ENCODE measurements around the gene KDM4B. TPM values are rescaled to one million over a fixed set of nuclear protein-coding genes. Genes with fewer than 3 reads are reported as not detected.

The KDM4B gene
- total RNA-seq, 1 experiment from 2014 or later: 35.9 TPM

DNA sequence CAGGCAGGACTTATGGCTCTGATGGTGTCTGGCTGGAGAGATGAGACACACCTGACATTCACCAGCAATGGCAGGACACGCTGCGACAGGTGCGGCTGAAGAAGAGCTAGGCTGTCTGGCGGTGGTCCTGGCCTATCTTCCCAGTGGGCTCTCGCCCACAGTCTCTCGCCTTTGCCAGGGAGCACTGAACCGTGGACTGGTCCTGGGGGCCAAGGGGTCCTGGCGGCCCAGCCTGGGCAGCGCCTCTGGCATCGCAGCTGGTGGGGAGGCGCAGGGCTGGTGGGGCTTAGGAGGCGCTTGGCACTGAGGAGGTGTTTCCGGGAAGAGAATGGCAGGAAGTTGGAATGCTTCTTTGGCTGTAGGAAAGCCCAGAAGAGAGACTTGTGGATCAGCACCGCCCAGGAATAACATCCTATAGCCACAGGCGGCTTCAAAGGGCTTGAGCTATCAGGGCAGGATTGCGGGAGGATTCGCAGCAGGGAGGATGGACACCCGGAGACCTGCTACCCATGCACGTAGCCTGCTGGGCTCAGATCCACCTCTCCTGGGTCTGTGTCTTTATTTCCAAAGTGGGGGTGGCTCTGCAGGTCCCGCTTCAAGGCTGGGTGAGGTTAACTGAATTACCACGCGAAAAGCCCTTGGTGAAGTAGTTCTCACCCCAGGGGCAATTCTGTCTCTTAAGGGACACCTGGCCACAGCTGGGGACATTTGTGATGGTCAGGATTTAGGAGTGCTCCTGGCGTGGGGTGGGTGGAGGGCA, 14.6 kb downstream of the KDM4B start:
- H3K27ac ChIP-seq (ENCODE audit: low read depth, low read length): no peak overlapping the region
- H3K79me2 ChIP-seq (ENCODE audit: insufficient read depth, low read length): peaks cover 28% of the 10 kb centered on the region
- intact Hi-C loops (cut with micrococcal nuclease): no loop called here
- H4K20me1 ChIP-seq (ENCODE audit: insufficient read depth): no peaks in the 10 kb centered on the region
- no peak overlapping the region for H2AFZ ChIP-seq (ENCODE audit: low read depth, low read length, poor library complexity, severe bottlenecking)
- no peaks in the 10 kb centered on the region for H3K9me2 ChIP-seq (ENCODE audit: insufficient read depth)
- ChIA-PET CTCF (no interaction called here), RAD21 (ENCODE audit: low non-redundant PET in 1 of 2, low total read pairs in 2 of 2, uncharacterized antibody in 2 of 2, unreplicated experiment in 2 of 2) (no interaction called here), POLR2A (no interaction called here)
- peaks cover 2 to 6% of the 10 kb centered on the region in 2 experiments for H3K4me1 ChIP-seq (ENCODE audit: control insufficient read depth in 1 of 2, insufficient read depth in 2 of 2, low read length in 2 of 2)
- H3K36me3 ChIP-seq (ENCODE audit: control insufficient read depth in 1 of 2, insufficient read depth in 2 of 2, low read length in 2 of 2): no peaks in the 10 kb centered on the region
- DNase-seq (ENCODE audit: low read depth, low spot score) (no peak), ATAC-seq (no peak)
- no peak overlapping the region for H3K9ac ChIP-seq (ENCODE audit: low read length)
- no TSS peak for BruUV-seq (replicated peaks)
- H3K27me3 ChIP-seq (ENCODE audit: insufficient read depth, low read length): no peaks in the 10 kb centered on the region
- no peak overlapping the region for H3K4me2 ChIP-seq (ENCODE audit: low read length)
- no peak overlapping the region for H3K4me3 ChIP-seq (replicated peaks in 1 of 2; ENCODE audit: low read depth in 1 of 2, low read length in 2 of 2)
- TF ChIP-seq POLR2A (IDR thresholded peaks at IDR 0.05; ENCODE audit: borderline replicate concordance, extremely low read depth, insufficient read depth, insufficient read length) (no peak), POLR2AphosphoS5 (IDR thresholded peaks at IDR 0.05; ENCODE audit: low read depth, low read length) (no peak), ZNF274 (IDR thresholded peaks at IDR 0.05; ENCODE audit: low read depth, low read length) (no peak), TCF7L2 (IDR thresholded peaks at IDR 0.05; ENCODE audit: borderline replicate concordance, extremely low read depth, insufficient read depth, insufficient read length) (no peak), CBX3 (IDR thresholded peaks at IDR 0.05; ENCODE audit: low read depth) (no peak), YY1 (IDR thresholded peaks at IDR 0.05; ENCODE audit: extremely low read depth, insufficient replicate concordance, low read depth, low read length) (no peak), ZFX (IDR thresholded peaks at IDR 0.05) (no peak), SRF (IDR thresholded peaks at IDR 0.05; ENCODE audit: low read depth) (no peak), EZH2phosphoT487 (IDR thresholded peaks at IDR 0.05; ENCODE audit: borderline replicate concordance) (no peak), RAD21 (IDR thresholded peaks at IDR 0.05; ENCODE audit: low read depth) (no peak), CEBPB (IDR thresholded peaks at IDR 0.05; ENCODE audit: low read depth) (no peak), FOSL1 (IDR thresholded peaks at IDR 0.05; ENCODE audit: low read depth) (no peak), ELF1 (IDR thresholded peaks at IDR 0.05; ENCODE audit: borderline replicate concordance, low read depth) (no peak), SP1 (IDR thresholded peaks at IDR 0.05; ENCODE audit: low read depth) (no peak), JUND (IDR thresholded peaks at IDR 0.05) (no peak)
- TF ChIP-seq, protein P1, sequence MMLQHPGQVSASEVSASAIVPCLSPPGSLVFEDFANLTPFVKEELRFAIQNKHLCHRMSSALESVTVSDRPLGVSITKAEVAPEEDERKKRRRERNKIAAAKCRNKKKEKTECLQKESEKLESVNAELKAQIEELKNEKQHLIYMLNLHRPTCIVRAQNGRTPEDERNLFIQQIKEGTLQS (IDR thresholded peaks at IDR 0.05): no peak
- TF ChIP-seq, protein P2, sequence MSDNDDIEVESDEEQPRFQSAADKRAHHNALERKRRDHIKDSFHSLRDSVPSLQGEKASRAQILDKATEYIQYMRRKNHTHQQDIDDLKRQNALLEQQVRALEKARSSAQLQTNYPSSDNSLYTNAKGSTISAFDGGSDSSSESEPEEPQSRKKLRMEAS (IDR thresholded peaks at IDR 0.05): no peak
- TF ChIP-seq, protein P3, sequence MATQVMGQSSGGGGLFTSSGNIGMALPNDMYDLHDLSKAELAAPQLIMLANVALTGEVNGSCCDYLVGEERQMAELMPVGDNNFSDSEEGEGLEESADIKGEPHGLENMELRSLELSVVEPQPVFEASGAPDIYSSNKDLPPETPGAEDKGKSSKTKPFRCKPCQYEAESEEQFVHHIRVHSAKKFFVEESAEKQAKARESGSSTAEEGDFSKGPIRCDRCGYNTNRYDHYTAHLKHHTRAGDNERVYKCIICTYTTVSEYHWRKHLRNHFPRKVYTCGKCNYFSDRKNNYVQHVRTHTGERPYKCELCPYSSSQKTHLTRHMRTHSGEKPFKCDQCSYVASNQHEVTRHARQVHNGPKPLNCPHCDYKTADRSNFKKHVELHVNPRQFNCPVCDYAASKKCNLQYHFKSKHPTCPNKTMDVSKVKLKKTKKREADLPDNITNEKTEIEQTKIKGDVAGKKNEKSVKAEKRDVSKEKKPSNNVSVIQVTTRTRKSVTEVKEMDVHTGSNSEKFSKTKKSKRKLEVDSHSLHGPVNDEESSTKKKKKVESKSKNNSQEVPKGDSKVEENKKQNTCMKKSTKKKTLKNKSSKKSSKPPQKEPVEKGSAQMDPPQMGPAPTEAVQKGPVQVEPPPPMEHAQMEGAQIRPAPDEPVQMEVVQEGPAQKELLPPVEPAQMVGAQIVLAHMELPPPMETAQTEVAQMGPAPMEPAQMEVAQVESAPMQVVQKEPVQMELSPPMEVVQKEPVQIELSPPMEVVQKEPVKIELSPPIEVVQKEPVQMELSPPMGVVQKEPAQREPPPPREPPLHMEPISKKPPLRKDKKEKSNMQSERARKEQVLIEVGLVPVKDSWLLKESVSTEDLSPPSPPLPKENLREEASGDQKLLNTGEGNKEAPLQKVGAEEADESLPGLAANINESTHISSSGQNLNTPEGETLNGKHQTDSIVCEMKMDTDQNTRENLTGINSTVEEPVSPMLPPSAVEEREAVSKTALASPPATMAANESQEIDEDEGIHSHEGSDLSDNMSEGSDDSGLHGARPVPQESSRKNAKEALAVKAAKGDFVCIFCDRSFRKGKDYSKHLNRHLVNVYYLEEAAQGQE (IDR thresholded peaks at IDR 0.05; ENCODE audit: low read depth): no peak
- no peaks in the 10 kb centered on the region for H3K9me3 ChIP-seq (ENCODE audit: control insufficient read depth in 1 of 2, insufficient read depth in 1 of 2, low read depth in 1 of 2, low read length in 2 of 2)

Data from HCT116 (cell line).